HepG2 (cell line): Measurements from ENCODE around the gene NBEAL1. TPM values are rescaled to one million over a fixed set of nuclear protein-coding genes. Genes with fewer than 3 reads are reported as not detected.
"Not testable (repeated sequence)": the region's sequence is repeated elsewhere in the genome, so short reads cannot be mapped to it uniquely, and the experiment has no call there.

Experiments used
- ATAC-seq: fragments of 200-7000 bp; cut with Tn5 transposase; 3 replicates; pipeline ENCODE4 v1.9.1; 2020; ENCODE audit warnings: mild to moderate bottlenecking, moderate library complexity
- BruUV-seq: library from RNA; stranded (reverse); fragments of 400-500 nt; replicated peaks from 2 replicates; lab custom pipeline; 2021; lab: Mats Ljungman, UMichigan
- CTCF ChIA-PET: fragments of 300-600 bp; formaldehyde crosslinking; extraction: SDS; loops from one replicate; lab custom pipeline; 2021; ENCODE audit warnings: low total read pairs, inconsistent platforms, low intra/inter-chr PET ratio; lab: Yijun Ruan, JAX
- POLR2A ChIA-PET: fragments of 350-600 bp; sonication (Branson Sonifier 250); formaldehyde crosslinking; loops from one replicate; lab custom pipeline; 2020; ENCODE audit warnings: antibody characterized with exemption, inconsistent platforms; lab: Yijun Ruan, JAX
- DNase-seq: peaks from one replicate; pipeline ENCODE4 v3.0.0-alpha.2; 2015; ENCODE audit warnings: low spot score
- FAIRE-seq: peaks from 3 replicates; lab custom pipeline; 2011; peaks lifted over from hg19 to GRCh38; lab: Jason Lieb, UNC
- H2AFZ ChIP-seq: one replicate; pipeline ENCODE4 v1.6.1; 2011; ENCODE audit warnings: low read length, inconsistent platforms
- H3K27ac ChIP-seq: fragments of 300-600 bp; 3 replicates; pipeline ENCODE4 v1.8.0; 2011; ENCODE audit warnings: mixed run types, mild to moderate bottlenecking, mixed read lengths, low read length, inconsistent platforms; ENCODE audit not compliant: insufficient read depth; ENCODE audit errors: extremely low read length
- H3K27me3 ChIP-seq, 2 experiments: fragments of 200-600 bp in 1 of 2; 2 replicates in 1 of 2; 3 replicates in 1 of 2; pipeline versions ENCODE4 v1.6.0 to v1.8.0; 2011; ENCODE audit warnings: low read length in 2 of 2, mild to moderate bottlenecking in 2 of 2, moderate library complexity in 2 of 2, inconsistent platforms in 1 of 2; ENCODE audit not compliant: insufficient read depth in 2 of 2, control insufficient read depth in 1 of 2
- H3K36me3 ChIP-seq, 2 experiments: fragments of 200-600 bp in 1 of 2; replicated peaks in 1 of 2; 2 replicates in 1 of 2; 3 replicates in 1 of 2; pipeline versions ENCODE4 v1.5.1 to v1.8.0; 2011; ENCODE audit warnings: low read length in 2 of 2, inconsistent platforms in 1 of 2; ENCODE audit not compliant: insufficient read depth in 2 of 2, control insufficient read depth in 1 of 2
- H3K4me1 ChIP-seq: 2 replicates; pipeline ENCODE4 v1.5.1; 2012; ENCODE audit warnings: low read length, inconsistent platforms; ENCODE audit not compliant: insufficient read depth
- H3K4me2 ChIP-seq: 2 replicates; pipeline ENCODE4 v1.6.0; 2011; ENCODE audit warnings: low read depth, low read length, inconsistent platforms
- H3K4me3 ChIP-seq, 3 experiments: fragments of 200-600 bp in 1 of 3; sonication (generic), shearing (Covaris generic) in 1 of 3; replicated peaks in 1 of 3; 2 replicates each; pipeline ENCODE4 v1.5.1; 2011 to 2016; ENCODE audit warnings: low read length in 3 of 3, inconsistent platforms in 2 of 3, low read depth in 2 of 3, mild to moderate bottlenecking in 2 of 3, control low read depth in 1 of 3, mixed read lengths in 1 of 3; ENCODE audit not compliant: insufficient read depth in 1 of 3
- H3K79me2 ChIP-seq: one replicate; pipeline ENCODE4 v1.6.1; 2011; ENCODE audit warnings: low read length, inconsistent platforms; ENCODE audit not compliant: insufficient read depth
- H3K9ac ChIP-seq: 2 replicates; pipeline ENCODE4 v1.6.0; 2011; ENCODE audit warnings: mild to moderate bottlenecking, low read depth, low read length, inconsistent platforms; ENCODE audit not compliant: insufficient read depth
- H3K9me3 ChIP-seq: 2 replicates; pipeline ENCODE4 v1.5.1; 2012; ENCODE audit warnings: mild to moderate bottlenecking, low read length
- H4K20me1 ChIP-seq: 2 replicates; pipeline ENCODE4 v1.6.0; 2011; ENCODE audit warnings: inconsistent platforms, mild to moderate bottlenecking, low read length, moderate library complexity; ENCODE audit not compliant: insufficient read depth
- AGO2 ChIP-seq: fragments of 200-400 bp; formaldehyde crosslinking; optimal IDR thresholded peaks from 2 replicates; pipeline ENCODE3; 2017; ENCODE audit warnings: mild to moderate bottlenecking, low read depth, low read length, moderate library complexity
- HNRNPL ChIP-seq: fragments of 200-400 bp; formaldehyde crosslinking; IDR thresholded peaks from 2 replicates; pipeline ENCODE4 v1.6.1; 2017; ENCODE audit warnings: mild to moderate bottlenecking, low read depth, low read length
- KLF16 ChIP-seq, 2 experiments: sonication (generic) in 1 of 2; formaldehyde crosslinking in 1 of 2; IDR thresholded peaks; 2 replicates each; pipeline versions ENCODE4 v1.6.1 to v1.8.0; 2016 to 2023; ENCODE audit warnings: missing genetic modification reagents in 2 of 2, missing compliant biosample characterization in 1 of 2
- POGZ ChIP-seq: sonication (generic); formaldehyde crosslinking; IDR thresholded peaks from 2 replicates; pipeline ENCODE4 v1.4.0; 2020; ENCODE audit warnings: mild to moderate bottlenecking, missing genetic modification reagents
- RFX5 ChIP-seq: IDR thresholded peaks from 2 replicates; pipeline ENCODE4 v1.6.1; 2011; ENCODE audit warnings: low read depth, low read length, improper control_type of control experiment
- SMAD3 ChIP-seq: sonication (generic); formaldehyde crosslinking; IDR thresholded peaks from 2 replicates; pipeline ENCODE4 v1.4.0; 2020; ENCODE audit warnings: missing genetic modification reagents
- TCF7 ChIP-seq: sonication (generic); IDR thresholded peaks from 2 replicates; pipeline ENCODE4 v1.6.1; 2016; ENCODE audit warnings: antibody characterized with exemption, low read depth
- TCF7L2 ChIP-seq: IDR thresholded peaks from 2 replicates; pipeline ENCODE4 v1.6.1; 2011; ENCODE audit warnings: mild to moderate bottlenecking, low read depth, low read length, moderate library complexity
- TP53 ChIP-seq: sonication (generic); formaldehyde crosslinking; conservative IDR thresholded peaks from 2 replicates; pipeline ENCODE4 v1.4.0; 2020; ENCODE audit warnings: missing genetic modification reagents
- WGBS: methylation state at CpG from one replicate; pipeline ENCODE4 v1.1.6; 2017; ENCODE audit warnings: low lambda C conversion rate; 5-methylcytosine and 5-hydroxymethylcytosine counted together
- in situ Hi-C: cut with HindIII; loops from 2 replicates; pipeline ENCODE4 v1.10.0; 2017; ENCODE audit warnings: low pct_unique_long_range_greater_than_20kb; ENCODE audit not compliant: extremely low pct_ligation_motif_present
- intact Hi-C: fragments of 100-400 bp; cut with micrococcal nuclease; formaldehyde crosslinking; loops from one replicate; pipeline ENCODE4 v1.10.0; 2022; ENCODE audit not compliant: unreplicated experiment
- polyA plus RNA-seq, 8 experiments: library from polyadenylated mRNA; depleted of rRNA in 3 of 8; stranded (reverse) in 7 of 8; unstranded in 1 of 8; fragments of >200 nt; fragmentation: Illumina TruSeq in 4 of 8; extraction: Trizol in 4 of 8; gene quantifications; 2 replicates each; pipeline versions ENCODE4 v1.2.1 to v1.2.3, GENCODE V29; 2011 to 2016; ENCODE audit warnings: low read depth in 4 of 8, missing spikeins in 1 of 8, mixed read lengths in 1 of 8; ENCODE audit not compliant: insufficient read depth in 1 of 8
- total RNA-seq, 5 experiments: library from RNA; depleted of rRNA; stranded (reverse); fragments of >200 nt; fragmentation: Illumina TruSeq; extraction: Trizol; gene quantifications; 2 replicates each; pipeline ENCODE4 v1.2.3, GENCODE V29; 2016; ENCODE audit warnings: low read depth in 1 of 5
- TF ChIP-seq, protein P1 (sequence below): sonication (generic); formaldehyde crosslinking; IDR thresholded peaks from 2 replicates; pipeline ENCODE4 v1.8.0; 2022; ENCODE audit warnings: missing genetic modification reagents, mild to moderate bottlenecking, inconsistent platforms, borderline replicate concordance

NBEAL1 gene
- total and polyA plus RNA-seq, 2 of the 13 experiments (the other 11 are each of a cell fraction or from before 2014, with no cell fraction given): 6.4 to 15.7 TPM

DNA sequence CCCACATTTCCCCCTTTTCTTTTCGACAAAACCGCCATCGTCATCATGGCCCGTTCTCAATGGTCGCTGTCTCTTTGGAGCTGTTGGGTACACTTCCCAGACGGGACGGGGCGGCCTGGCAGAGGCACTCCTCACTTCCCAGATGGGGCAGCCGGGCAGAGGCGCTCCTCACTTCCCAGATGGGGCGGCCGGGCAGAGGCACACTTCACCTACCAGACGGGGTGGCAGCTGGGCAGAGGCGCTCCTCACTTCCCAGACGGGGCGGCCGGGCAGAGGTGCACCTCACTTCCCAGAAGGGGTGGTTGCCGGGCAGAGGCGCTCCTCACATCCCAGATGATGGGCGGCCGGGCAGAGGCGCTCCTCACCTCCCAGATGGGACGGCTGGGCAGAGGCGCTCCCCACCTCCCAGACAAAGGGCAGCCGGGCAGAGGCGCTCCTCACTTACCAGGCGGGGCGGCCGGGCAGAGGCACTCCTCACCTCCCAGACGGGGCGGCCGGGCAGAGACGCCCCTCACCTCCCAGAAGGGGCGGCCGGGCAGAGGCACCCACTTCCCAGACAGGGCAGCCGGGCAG, 51.9 kb downstream of the NBEAL1 start:
- H4K20me1 ChIP-seq, H3K9ac ChIP-seq, H3K79me2 ChIP-seq, H3K27me3 ChIP-seq, DNase-seq, H3K4me3 ChIP-seq, H3K36me3 ChIP-seq, H2AFZ ChIP-seq, BruUV-seq, in situ Hi-C loops, H3K27ac ChIP-seq, H3K9me3 ChIP-seq, ATAC-seq, FAIRE-seq, CTCF ChIA-PET, intact Hi-C loops, POLR2A ChIA-PET, H3K4me2 ChIP-seq: not testable (repeated sequence)
- WGBS: 96% methylated on average over 33 of the region's 36 CpGs
- H3K4me1 ChIP-seq: peaks cover 12% of the 10 kb centered on the region
- 0 out of 2 replicates have a peak, but pooled peaks have one; percentile 23 for TF ChIP-seq HNRNPL
- peak; percentile 20 for TF ChIP-seq AGO2

DNA sequence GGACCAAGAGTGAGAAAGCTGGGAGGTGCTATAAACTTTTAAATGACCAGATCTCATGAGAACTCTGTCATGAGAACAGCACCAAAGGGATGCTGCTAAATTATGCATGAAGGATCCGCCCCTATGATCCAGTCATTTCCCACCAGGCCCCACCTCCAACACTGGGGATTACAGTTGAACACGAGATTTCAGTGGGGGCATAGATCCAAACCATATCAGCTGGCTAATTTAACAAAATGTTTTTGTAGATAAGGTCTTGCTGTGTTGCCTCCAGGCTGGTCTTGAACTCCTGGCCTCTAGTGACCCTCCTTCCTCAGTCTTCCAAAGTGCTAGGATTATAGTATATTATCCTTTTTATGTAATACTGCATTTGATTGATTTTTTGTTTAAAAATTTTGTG, 56.0 kb downstream of the NBEAL1 start:
- Histone ChIP-seq H3K79me2 (no peaks in the 10 kb centered on the region), H3K9me3 (no peaks in the 10 kb centered on the region), H3K9ac (no peak overlapping the region), H4K20me1 (no peaks in the 10 kb centered on the region), H3K27me3 (no peaks in the 10 kb centered on the region), H3K4me2 (no peak overlapping the region), H3K36me3 (peaks cover 1 to 4% of the 10 kb centered on the region in 2 experiments; a peak in 1 of 5 replicates), H3K27ac (no peak overlapping the region), H3K4me3 (no peak overlapping the region), H2AFZ (no peak overlapping the region), H3K4me1 (peaks cover 17% of the 10 kb centered on the region)
- ChIA-PET CTCF (no interaction called here), POLR2A (no interaction called here)
- FAIRE-seq (no peak), DNase-seq (no peak), ATAC-seq (no peak)
- intact Hi-C loops (no loop called here), in situ Hi-C loops (no loop called here)
- WGBS: 85% methylated on average over 2 of the region's 2 CpGs
- TF ChIP-seq, protein P1, sequence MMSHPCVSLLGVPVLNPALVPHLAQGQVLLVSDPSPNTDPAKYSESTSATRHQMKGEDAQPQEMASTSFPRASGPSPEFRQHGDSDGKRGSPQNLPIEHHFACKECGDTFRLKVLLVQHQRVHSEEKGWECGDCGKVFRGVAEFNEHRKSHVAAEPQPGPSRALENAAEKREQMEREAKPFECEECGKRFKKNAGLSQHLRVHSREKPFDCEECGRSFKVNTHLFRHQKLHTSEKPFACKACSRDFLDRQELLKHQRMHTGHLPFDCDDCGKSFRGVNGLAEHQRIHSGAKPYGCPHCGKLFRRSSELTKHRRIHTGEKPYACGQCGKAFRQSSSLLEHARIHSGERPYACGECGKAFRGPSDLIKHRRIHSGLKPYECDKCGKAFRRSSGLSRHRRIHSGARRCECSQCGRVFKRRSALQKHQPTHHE (CRISPR knock-in tag): no peak
- TF ChIP-seq TP53 (CRISPR knock-in tag) (no peak), RFX5 (no peak), TCF7 (no peak), TCF7L2 (no peak), SMAD3 (CRISPR knock-in tag) (no peak), KLF16 (CRISPR knock-in tag; IDR thresholded peaks at IDR 0.05) (no peak), POGZ (CRISPR knock-in tag) (no peak)
- BruUV-seq: no TSS peak
